H1 (cell line): ENCODE measurements around the gene NADK2. TPM values are rescaled to one million over a fixed set of nuclear protein-coding genes. Genes with fewer than 3 reads are reported as not detected.

ENCODE experiments used
- CTCF ChIA-PET: fragments of 300-600 bp; sonication (Branson Sonifier 250); formaldehyde crosslinking; loops from one replicate; lab custom pipeline; 2021; ENCODE audit not compliant: partially characterized antibody; lab: Charles Lee
- POLR2A ChIA-PET: fragments of 300-600 bp; sonication (Branson Sonifier 250); formaldehyde crosslinking; loops from one replicate; lab custom pipeline; 2021; ENCODE audit warnings: inconsistent platforms; ENCODE audit not compliant: partially characterized antibody; lab: Charles Lee
- DNase-seq, 2 experiments: peaks; one replicate each; pipeline versions ENCODE4 v3.0.0 to v3.0.0-alpha.2; 2010 to 2022; ENCODE audit warnings: low spot score in 2 of 2, low read depth in 1 of 2, mixed read lengths in 1 of 2
- FAIRE-seq: peaks from 2 replicates; lab custom pipeline; 2011; peaks lifted over from hg19 to GRCh38; lab: Jason Lieb, UNC
- H2AFZ ChIP-seq: 2 replicates; pipeline ENCODE4 v1.8.1; 2012; ENCODE audit warnings: low read length, inconsistent platforms
- H2AK5ac ChIP-seq: 2 replicates; pipeline ENCODE4 v1.6.1; 2013; ENCODE audit warnings: low read depth, low read length
- H2BK120ac ChIP-seq: replicated peaks from 2 replicates; pipeline ENCODE3; 2013; ENCODE audit warnings: low read depth, low read length, inconsistent platforms
- H2BK12ac ChIP-seq: 2 replicates; pipeline ENCODE4 v1.6.1; 2013; ENCODE audit warnings: low read depth, low read length
- H2BK15ac ChIP-seq: 2 replicates; pipeline ENCODE4 v1.6.1; 2013; ENCODE audit warnings: low read length
- H2BK20ac ChIP-seq: 2 replicates; pipeline ENCODE4 v1.6.1; 2013; ENCODE audit warnings: low read length
- H2BK5ac ChIP-seq: 2 replicates; pipeline ENCODE4 v1.6.1; 2013; ENCODE audit warnings: low read depth, low read length
- H3K14ac ChIP-seq: 2 replicates; pipeline ENCODE4 v1.6.1; 2013; ENCODE audit warnings: inconsistent platforms; ENCODE audit not compliant: insufficient read length
- H3K18ac ChIP-seq: 2 replicates; pipeline ENCODE4 v1.6.1; 2013; ENCODE audit warnings: low read length; ENCODE audit errors: extremely low read depth
- H3K23ac ChIP-seq: 2 replicates; pipeline ENCODE4 v1.6.1; 2013; ENCODE audit warnings: inconsistent platforms; ENCODE audit not compliant: insufficient read length
- H3K23me2 ChIP-seq: 2 replicates; pipeline ENCODE4 v1.6.1; 2013; ENCODE audit warnings: low read depth, low read length
- H3K27ac ChIP-seq: 2 replicates; pipeline ENCODE4 v1.6.1; 2011; ENCODE audit warnings: low read depth, low read length, inconsistent platforms
- H3K27me3 ChIP-seq, 4 experiments: replicated peaks in 1 of 4; 1 replicate in 1 of 4; 2 replicates in 3 of 4; pipeline versions ENCODE4 v1.6.1 to v1.8.1; 2011 to 2013; ENCODE audit warnings: low read length in 3 of 4, mild to moderate bottlenecking in 3 of 4, inconsistent platforms in 2 of 4, mixed read lengths in 2 of 4, moderate library complexity in 1 of 4; ENCODE audit not compliant: control insufficient read depth in 3 of 4, insufficient read depth in 3 of 4; ENCODE audit errors: extremely low read depth in 1 of 4
- H3K36me3 ChIP-seq, 4 experiments: 2 replicates each; pipeline versions ENCODE4 v1.6.1 to v1.8.1; 2011 to 2013; ENCODE audit warnings: mild to moderate bottlenecking in 4 of 4, low read length in 3 of 4, moderate library complexity in 2 of 4, control low read depth in 1 of 4, inconsistent platforms in 1 of 4; ENCODE audit not compliant: insufficient read depth in 4 of 4, control insufficient read depth in 2 of 4
- H3K4ac ChIP-seq: replicated peaks from 2 replicates; pipeline ENCODE3; 2013; ENCODE audit warnings: low read length, low read depth, mixed read lengths, inconsistent platforms; ENCODE audit not compliant: insufficient read length
- H3K4me1 ChIP-seq, 4 experiments: replicated peaks in 1 of 4; 1 replicate in 1 of 4; 2 replicates in 3 of 4; pipeline versions ENCODE4 v1.6.1 to v1.8.1; 2011 to 2013; ENCODE audit warnings: low read length in 3 of 4, inconsistent platforms in 2 of 4, mixed read lengths in 1 of 4; ENCODE audit not compliant: insufficient read depth in 4 of 4, control insufficient read depth in 3 of 4
- H3K4me2 ChIP-seq, 2 experiments: 2 replicates each; pipeline versions ENCODE4 v1.6.1 to v1.8.1; 2011 to 2013; ENCODE audit warnings: low read depth in 2 of 2, low read length in 2 of 2, control low read depth in 1 of 2, inconsistent platforms in 1 of 2, mild to moderate bottlenecking in 1 of 2; ENCODE audit not compliant: insufficient read depth in 1 of 2
- H3K4me3 ChIP-seq, 4 experiments: fragments of 200-600, 300-600 bp in 1 of 4; sonication (generic), shearing (Covaris generic), sonication (Bioruptor Twin) in 1 of 4; 2 replicates each; pipeline versions ENCODE4 v1.5.1 to v1.8.1; 2011 to 2016; ENCODE audit warnings: low read length in 4 of 4, low read depth in 3 of 4, control low read depth in 2 of 4, inconsistent platforms in 2 of 4, mild to moderate bottlenecking in 2 of 4, mixed read lengths in 1 of 4, moderate library complexity in 1 of 4; ENCODE audit not compliant: insufficient read depth in 2 of 4; ENCODE audit errors: extremely low read depth in 1 of 4
- H3K56ac ChIP-seq: replicated peaks from 2 replicates; pipeline ENCODE3; 2013; ENCODE audit warnings: low read depth, mild to moderate bottlenecking, mixed read lengths, low read length, inconsistent platforms; ENCODE audit not compliant: insufficient read length
- H3K79me1 ChIP-seq: 2 replicates; pipeline ENCODE4 v1.6.1; 2013; ENCODE audit warnings: low read depth, low read length, control low read depth
- H3K79me2 ChIP-seq, 2 experiments: 2 replicates each; pipeline versions ENCODE4 v1.6.1 to v1.8.1; 2012 to 2013; ENCODE audit warnings: low read length in 2 of 2, mild to moderate bottlenecking in 2 of 2, inconsistent platforms in 1 of 2; ENCODE audit not compliant: insufficient read depth in 2 of 2, control insufficient read depth in 1 of 2
- H3K9ac ChIP-seq, 4 experiments: replicated peaks in 1 of 4; 1 replicate in 1 of 4; 2 replicates in 3 of 4; pipeline versions ENCODE4 v1.6.1 to v1.8.1; 2011 to 2013; ENCODE audit warnings: low read depth in 3 of 4, low read length in 3 of 4, control low read depth in 2 of 4, mild to moderate bottlenecking in 2 of 4, moderate library complexity in 2 of 4, inconsistent platforms in 1 of 4; ENCODE audit errors: extremely low read depth in 1 of 4
- H3K9me3 ChIP-seq, 2 experiments: 2 replicates each; pipeline versions ENCODE4 v1.6.1 to v1.8.1; 2012 to 2013; ENCODE audit warnings: mild to moderate bottlenecking in 2 of 2, moderate library complexity in 2 of 2, control low read depth in 1 of 2, inconsistent platforms in 1 of 2, low read depth in 1 of 2, low read length in 1 of 2, mixed read lengths in 1 of 2; ENCODE audit not compliant: insufficient read depth in 2 of 2
- H4K20me1 ChIP-seq, 2 experiments: replicated peaks in 1 of 2; 2 replicates each; pipeline versions ENCODE3 to v1.8.1; 2011 to 2013; ENCODE audit warnings: inconsistent platforms in 2 of 2, low read length in 2 of 2, mild to moderate bottlenecking in 1 of 2; ENCODE audit not compliant: insufficient read depth in 2 of 2, control insufficient read depth in 1 of 2
- H4K5ac ChIP-seq: 2 replicates; pipeline ENCODE4 v1.6.1; 2013; ENCODE audit warnings: low read length, low read depth, mixed read lengths, inconsistent platforms; ENCODE audit not compliant: insufficient read length
- H4K8ac ChIP-seq: 2 replicates; pipeline ENCODE4 v1.8.0; 2013; ENCODE audit warnings: mild to moderate bottlenecking, moderate library complexity, low read length, inconsistent platforms; ENCODE audit not compliant: insufficient read depth; ENCODE audit errors: extremely low read depth
- H4K91ac ChIP-seq: replicated peaks from 2 replicates; pipeline ENCODE3; 2013; ENCODE audit warnings: low read length, mixed read lengths, inconsistent platforms; ENCODE audit not compliant: insufficient read length
- BCL11A ChIP-seq, 2 experiments: IDR thresholded peaks; one replicate each; pipeline ENCODE4 v1.6.1; 2011; ENCODE audit warnings: low read depth in 2 of 2, low read length in 2 of 2, mild to moderate bottlenecking in 2 of 2
- CBX5 ChIP-seq: fragments of 300-800, 300-1000 bp; sonication (generic); IDR thresholded peaks from 2 replicates; pipeline ENCODE4 v1.7.1; 2016; ENCODE audit warnings: antibody characterized with exemption, low read length, low read depth
- EGR1 ChIP-seq: IDR thresholded peaks from 2 replicates; pipeline ENCODE4 v1.6.1; 2011; ENCODE audit warnings: low read depth, low read length, borderline replicate concordance
- JUN ChIP-seq: IDR thresholded peaks from 2 replicates; pipeline ENCODE4 v1.6.1; 2011; ENCODE audit warnings: low read depth, mild to moderate bottlenecking, improper control_type of control experiment, low read length
- POLR2AphosphoS5 ChIP-seq: IDR thresholded peaks from 2 replicates; pipeline ENCODE4 v1.6.1; 2011; ENCODE audit warnings: low read depth, low read length
- POU5F1 ChIP-seq: IDR thresholded peaks from 2 replicates; pipeline ENCODE4 v1.6.1; 2011; ENCODE audit warnings: low read depth, mild to moderate bottlenecking, low read length, moderate library complexity
- SP1 ChIP-seq: IDR thresholded peaks from 2 replicates; pipeline ENCODE4 v1.6.1; 2011; ENCODE audit warnings: low read depth, low read length
- SP4 ChIP-seq: IDR thresholded peaks from 2 replicates; pipeline ENCODE4 v1.6.1; 2012; ENCODE audit warnings: low read length, inconsistent platforms
- ZNF274 ChIP-seq: IDR thresholded peaks from 2 replicates; pipeline ENCODE4 v1.7.0; 2012; ENCODE audit warnings: low read length, borderline replicate concordance; ENCODE audit errors: extremely low read depth
- WGBS, 2 experiments: shearing (Covaris generic) in 1 of 2; methylation state at CpG; one replicate each; pipeline versions ENCODE4 v1.1.6 to v1.1.7; 2013 to 2015; ENCODE audit warnings: low lambda C conversion rate in 2 of 2, mixed read lengths in 2 of 2, inconsistent platforms in 1 of 2, low coverage in 1 of 2, missing lambda C conversion rate in 1 of 2; ENCODE audit not compliant: insufficient replicate concordance in 2 of 2, insufficient coverage in 1 of 2, insufficient read length in 1 of 2; ENCODE audit errors: extremely low coverage in 1 of 2, missing lambda C conversion rate in 1 of 2; 5-methylcytosine and 5-hydroxymethylcytosine counted together
- polyA plus RNA-seq, 7 experiments: library from polyadenylated mRNA; depleted of rRNA in 3 of 7; stranded (reverse) in 5 of 7; unstranded in 2 of 7; fragments of >200 nt in 5 of 7; fragments of 200-250 nt in 2 of 7; gene quantifications; 1 replicate in 5 of 7; 2 replicates in 1 of 7; 4 replicates in 1 of 7; pipeline versions ENCODE4 v1.2.1 to v1.2.3, GENCODE V29; 2011 to 2013; ENCODE audit warnings: missing spikeins in 2 of 7, mixed read lengths in 2 of 7
- total RNA-seq: library from RNA; stranded (reverse); fragmentation: NEBNext Ultra II Directional; extraction: Animal tissue kit (Norgen Biotek cat#: 25700); gene quantifications from 2 replicates; pipeline ENCODE4 v1.2.1, GENCODE V29; 2021
- TF ChIP-seq, protein P1 (sequence below), 3 experiments: IDR thresholded peaks; 1 replicate in 2 of 3; 2 replicates in 1 of 3; pipeline versions ENCODE4 v1.5.1 to v1.6.1; 2011; ENCODE audit warnings: low read length in 3 of 3, mild to moderate bottlenecking in 3 of 3, inconsistent platforms in 2 of 3, low read depth in 1 of 3, moderate library complexity in 1 of 3; ENCODE audit not compliant: insufficient read depth in 1 of 3; ENCODE audit errors: control extremely low read depth in 1 of 3

NADK2 gene
- total and polyA plus RNA-seq, 2 of the 8 experiments (the other 6 are each of a cell fraction or from before 2014, with no cell fraction given) = 3.4 to 16.1 TPM

DNA sequence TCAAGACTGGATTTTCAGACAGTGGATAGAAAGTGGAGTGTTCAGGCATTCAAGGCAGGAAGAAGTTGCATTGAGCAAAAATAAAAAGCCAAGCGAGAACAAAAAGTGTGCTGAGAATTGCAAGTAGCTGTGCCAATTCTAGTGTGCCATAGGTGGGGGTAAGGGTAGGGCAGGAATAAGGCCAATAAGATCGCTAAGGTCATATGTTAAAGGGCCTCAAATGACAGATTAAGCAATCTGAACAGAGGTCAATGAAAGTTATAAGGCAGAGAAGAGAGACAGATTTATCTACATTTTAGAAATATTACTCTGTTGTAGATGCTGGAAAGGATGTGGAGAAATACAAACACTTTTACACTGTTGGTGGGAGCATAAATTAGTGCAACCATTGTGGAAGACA is 36.4 kb downstream of the NADK2 start:
- Histone ChIP-seq H3K9ac (no peak overlapping the region), H3K4me2 (no peak overlapping the region), H3K36me3 (peaks cover 0 to 5% (median 0%) of the 10 kb centered on the region in 4 experiments; a peak in 2 of 8 replicates), H3K4me3 (no peak overlapping the region), H3K79me1 (no peaks in the 10 kb centered on the region), H3K4me1 (no peaks in the 10 kb centered on the region), H2AK5ac (no peak overlapping the region), H3K9me3 (no peaks in the 10 kb centered on the region), H2BK120ac (no peak overlapping the region), H3K4ac (no peak overlapping the region), H3K23me2 (no peaks in the 10 kb centered on the region), H3K56ac (no peak overlapping the region), H2BK20ac (no peak overlapping the region), H3K27me3 (no peaks in the 10 kb centered on the region), H2BK5ac (no peak overlapping the region), H4K20me1 (no peaks in the 10 kb centered on the region), H2BK12ac (no peak overlapping the region), H2AFZ (no peak overlapping the region), H3K23ac (no peak overlapping the region), H4K5ac (no peak overlapping the region), H3K27ac (no peak overlapping the region), H4K91ac (no peak overlapping the region), H3K14ac (no peak overlapping the region), H3K18ac (no peak overlapping the region), H4K8ac (no peak overlapping the region), H3K79me2 (no peaks in the 10 kb centered on the region), H2BK15ac (no peak overlapping the region)
- ChIA-PET CTCF (interaction anchor here (1.3 kb wide), 1 partner anchor 14 kb away, joined by 3 read pairs; no protein-coding TSS in a partner anchor), POLR2A (interaction anchor here (1.6 kb wide), 1 partner anchor 21 kb away, joined by 3 read pairs; no protein-coding TSS in a partner anchor)
- 97% methylated on average over 2 of the region's 2 CpGs; no CpG with 5 or more reads in 1 of the 2 experiments for WGBS, 2 experiments
- DNase-seq (no peak), FAIRE-seq (no peak)
- no peak for TF ChIP-seq CBX5
- TF ChIP-seq POLR2AphosphoS5 = no peak
- no peak for TF ChIP-seq ZNF274
- TF ChIP-seq SP1 = no peak
- no peak for TF ChIP-seq EGR1
- no peak for TF ChIP-seq SP4
- no peak for TF ChIP-seq POU5F1
- TF ChIP-seq, protein P1, sequence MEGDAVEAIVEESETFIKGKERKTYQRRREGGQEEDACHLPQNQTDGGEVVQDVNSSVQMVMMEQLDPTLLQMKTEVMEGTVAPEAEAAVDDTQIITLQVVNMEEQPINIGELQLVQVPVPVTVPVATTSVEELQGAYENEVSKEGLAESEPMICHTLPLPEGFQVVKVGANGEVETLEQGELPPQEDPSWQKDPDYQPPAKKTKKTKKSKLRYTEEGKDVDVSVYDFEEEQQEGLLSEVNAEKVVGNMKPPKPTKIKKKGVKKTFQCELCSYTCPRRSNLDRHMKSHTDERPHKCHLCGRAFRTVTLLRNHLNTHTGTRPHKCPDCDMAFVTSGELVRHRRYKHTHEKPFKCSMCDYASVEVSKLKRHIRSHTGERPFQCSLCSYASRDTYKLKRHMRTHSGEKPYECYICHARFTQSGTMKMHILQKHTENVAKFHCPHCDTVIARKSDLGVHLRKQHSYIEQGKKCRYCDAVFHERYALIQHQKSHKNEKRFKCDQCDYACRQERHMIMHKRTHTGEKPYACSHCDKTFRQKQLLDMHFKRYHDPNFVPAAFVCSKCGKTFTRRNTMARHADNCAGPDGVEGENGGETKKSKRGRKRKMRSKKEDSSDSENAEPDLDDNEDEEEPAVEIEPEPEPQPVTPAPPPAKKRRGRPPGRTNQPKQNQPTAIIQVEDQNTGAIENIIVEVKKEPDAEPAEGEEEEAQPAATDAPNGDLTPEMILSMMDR (IDR thresholded peaks at IDR 0.05; ENCODE audit: control extremely low read depth in 1 of 3, insufficient read depth in 1 of 3, low read depth in 1 of 3, low read length in 3 of 3) = no peak
- TF ChIP-seq JUN = no peak
- TF ChIP-seq BCL11A (IDR thresholded peaks at IDR 0.05; ENCODE audit: low read depth in 2 of 2, low read length in 2 of 2) = no peak
